MM.1S (cell line): ENCODE data around the gene LRRC34.

Experiments used
- CTCF ChIP-seq: fragments of 300-600 bp; sonication (generic); IDR thresholded peaks from 2 replicates; pipeline ENCODE4 v1.5.1; 2016; ENCODE audit warnings: antibody characterized with exemption, low read length, mixed read lengths
- EZH2phosphoT487 ChIP-seq: fragments of 300-600 bp; sonication (generic); IDR thresholded peaks from 2 replicates; pipeline ENCODE4 v1.6.1; 2018; ENCODE audit warnings: antibody characterized with exemption, low read length

GRCh38 chr3:169759256-169759655 is 53.4 kb downstream of the LRRC34 start:
- no peak for TF ChIP-seq CTCF
- TF ChIP-seq EZH2phosphoT487 = no peak
